ENCODE data around the gene CARMIL1.

Gene CARMIL1

GRCh38 chr6:25428758-25429317, 149.7 kb downstream of the CARMIL1 start:
- no peak for TF ChIP-seq CTCF (conservative IDR thresholded peaks at IDR 0.05; ENCODE audit: low read depth, low read length)
- no peak overlapping the region for H3K4me3 ChIP-seq (ENCODE audit: low read length)
- DNase-seq (ENCODE audit: low read depth), result no peak

GRCh38 chr6:25431306-25431974, 152.3 kb downstream of the CARMIL1 start:
- TF ChIP-seq CTCF (conservative IDR thresholded peaks at IDR 0.05; ENCODE audit: low read depth, low read length), result no peak

GRCh38 chr6:25431975-25432307, 152.8 kb downstream of the CARMIL1 start:
- TF ChIP-seq CTCF (conservative IDR thresholded peaks at IDR 0.05; ENCODE audit: low read depth, low read length), result no peak
- H3K4me3 ChIP-seq (ENCODE audit: low read length), result no peak overlapping the region
- no peak for DNase-seq (ENCODE audit: low read depth)

More at GRCh38 chr6:25431306-25431974, 152.3 kb downstream of the CARMIL1 start:
- DNase-seq (ENCODE audit: low read depth), result no peak
- H3K4me3 ChIP-seq (ENCODE audit: low read length), result no peak overlapping the region

- no peak overlapping the region for H3K4me3 ChIP-seq (ENCODE audit: low read length)
- DNase-seq (ENCODE audit: low read depth), result no peak
- TF ChIP-seq CTCF (conservative IDR thresholded peaks at IDR 0.05; ENCODE audit: low read depth, low read length), result no peak
Measured at GRCh38 chr6:25434921-25435320, 155.7 kb downstream of the CARMIL1 start.

GRCh38 chr6:25435416-25435985, 156.3 kb downstream of the CARMIL1 start:
- no peak overlapping the region for H3K4me3 ChIP-seq (ENCODE audit: low read length)
- no peak for TF ChIP-seq CTCF (conservative IDR thresholded peaks at IDR 0.05; ENCODE audit: low read depth, low read length)

GRCh38 chr6:25436760-25437159, 157.6 kb downstream of the CARMIL1 start:
- H3K4me3 ChIP-seq (ENCODE audit: low read length), result no peak overlapping the region
- DNase-seq (ENCODE audit: low read depth), result no peak
- TF ChIP-seq CTCF (conservative IDR thresholded peaks at IDR 0.05; ENCODE audit: low read depth, low read length), result no peak

More at GRCh38 chr6:25435416-25435985, 156.3 kb downstream of the CARMIL1 start:
- DNase-seq (ENCODE audit: low read depth), result no peak

GRCh38 chr6:25439368-25439767, 160.2 kb downstream of the CARMIL1 start:
- no peak overlapping the region for H3K4me3 ChIP-seq (ENCODE audit: low read length)
- DNase-seq (ENCODE audit: low read depth), result no peak
- no peak for TF ChIP-seq CTCF (conservative IDR thresholded peaks at IDR 0.05; ENCODE audit: low read depth, low read length)
